UCSD-AML1 (cell line): ENCODE results near the gene GGT6.

ENCODE experiments used
- DNase-seq: peaks from one replicate; lab custom pipeline; 2025; ENCODE audit not compliant: unreplicated experiment; lab: John Stamatoyannopoulos, UW

Gene GGT6

DNA sequence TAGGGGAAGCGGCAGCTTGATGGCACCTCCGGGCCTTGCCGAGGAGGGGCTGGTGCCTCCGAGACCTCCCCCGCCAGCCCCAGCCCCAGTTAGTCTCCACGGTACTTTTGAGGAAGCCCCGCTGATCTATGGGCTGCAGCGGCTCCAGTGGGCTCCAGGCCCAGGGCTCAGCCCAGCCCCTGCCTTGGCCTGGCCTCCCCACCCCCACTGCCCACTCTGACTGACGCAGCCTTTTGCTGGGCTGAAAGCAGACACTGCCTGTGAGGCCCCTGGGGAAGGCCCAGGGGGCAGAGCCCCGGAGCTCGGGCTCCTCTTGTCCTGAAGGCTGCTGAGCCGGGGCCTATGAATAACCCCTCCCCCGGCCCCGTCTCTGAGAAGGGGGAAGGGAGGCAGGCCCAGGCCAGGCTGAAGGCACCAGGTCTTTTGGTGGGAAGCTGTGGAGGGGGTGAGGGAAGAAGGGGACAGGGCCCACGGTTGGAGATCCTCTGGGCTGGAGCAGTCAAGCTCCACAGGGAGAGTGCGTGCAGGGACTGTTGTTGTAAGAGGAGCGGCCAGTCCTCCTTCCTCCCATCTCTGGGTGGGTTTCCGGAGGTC, 16.4 kb upstream of the GGT6 start:
- no peak for DNase-seq

DNA sequence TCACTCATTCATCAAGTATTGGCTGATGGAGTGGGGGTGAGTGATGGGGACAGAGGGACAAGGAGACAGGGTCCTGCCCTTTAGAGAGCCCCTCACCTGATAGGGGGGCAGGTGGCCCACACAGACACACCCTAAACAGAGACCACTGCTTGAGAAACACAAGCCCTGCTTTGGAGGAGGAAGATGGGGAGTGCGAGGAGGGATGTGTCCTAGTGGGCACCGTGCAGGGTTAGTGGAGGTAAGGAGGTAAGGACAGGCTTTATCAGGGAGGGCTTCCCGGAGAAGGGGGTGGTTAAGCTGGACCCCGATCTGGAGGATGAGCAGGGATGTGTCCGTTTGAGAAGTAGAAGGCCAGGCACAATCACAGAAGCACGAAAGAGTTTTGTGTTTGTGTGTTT, 15.8 kb upstream of the GGT6 start:
- no peak for DNase-seq

DNA sequence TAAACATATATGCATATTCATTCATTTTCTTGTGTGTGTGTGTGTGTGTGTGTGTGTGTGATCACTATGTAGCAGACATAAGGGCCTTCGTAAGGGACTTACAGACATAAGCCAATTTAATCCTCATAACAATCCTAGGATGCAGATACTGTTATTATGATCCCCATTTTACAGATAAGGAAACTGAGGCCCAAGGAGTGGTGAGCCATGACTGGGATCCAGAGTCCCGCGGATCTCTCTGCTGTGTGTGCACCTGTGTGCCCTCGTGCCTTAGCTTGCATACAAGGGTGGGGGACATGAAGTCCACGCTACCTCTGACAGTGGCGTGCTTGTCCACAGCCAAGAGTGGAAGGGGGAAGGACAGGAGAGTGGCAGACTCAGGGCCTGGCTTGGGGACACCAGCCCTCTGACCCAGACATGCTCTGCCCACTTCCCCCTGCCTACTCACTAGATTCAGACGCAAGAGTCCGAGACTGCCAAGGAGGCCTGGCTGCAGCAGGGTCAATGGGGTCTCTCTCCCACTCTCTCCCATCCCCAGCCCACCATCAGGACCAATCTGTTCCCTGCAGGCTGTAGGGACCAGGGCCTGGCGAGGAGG, 14.2 kb upstream of the GGT6 start:
- no peak for DNase-seq

DNA sequence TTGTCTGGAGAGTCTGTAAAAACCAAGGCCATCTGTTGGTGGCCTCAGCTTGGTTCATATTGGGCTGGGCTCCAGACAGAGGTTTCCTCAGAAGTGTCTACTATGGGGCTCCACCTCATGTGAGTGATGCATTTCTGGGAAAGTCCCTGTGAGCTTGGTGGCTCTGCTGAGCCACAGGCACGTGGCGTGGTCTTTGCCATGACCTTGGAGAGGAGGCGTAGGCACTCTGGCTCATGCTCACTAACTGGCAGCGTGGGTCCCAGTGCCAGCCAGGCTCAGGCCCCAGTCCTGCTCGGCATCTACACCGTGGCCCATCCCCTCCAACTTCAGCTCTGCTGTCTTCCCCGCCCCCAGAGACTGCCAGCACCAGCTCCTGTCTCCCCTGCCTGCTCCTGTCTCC, 13.3 kb upstream of the GGT6 start:
- DNase-seq = no peak

DNA sequence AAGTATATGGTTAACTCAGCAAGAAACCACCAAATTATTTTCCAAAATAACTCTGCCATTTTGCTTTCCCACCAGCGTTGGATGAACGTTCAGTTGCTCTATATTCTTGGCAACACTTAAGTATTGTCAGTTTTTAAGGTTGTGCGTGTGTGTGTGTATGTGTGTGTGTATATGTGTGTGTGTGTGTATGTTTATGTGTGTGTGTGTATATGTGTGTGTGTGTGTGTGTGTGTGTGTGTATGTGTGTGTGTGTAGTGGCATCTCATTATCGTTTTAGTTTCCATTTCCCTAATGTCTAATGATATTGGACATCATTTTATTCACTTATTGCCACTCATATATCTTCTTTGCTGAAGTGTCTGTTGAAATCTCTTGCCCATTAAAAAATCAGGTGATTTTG, 12.7 kb upstream of the GGT6 start:
- no peak for DNase-seq

DNA sequence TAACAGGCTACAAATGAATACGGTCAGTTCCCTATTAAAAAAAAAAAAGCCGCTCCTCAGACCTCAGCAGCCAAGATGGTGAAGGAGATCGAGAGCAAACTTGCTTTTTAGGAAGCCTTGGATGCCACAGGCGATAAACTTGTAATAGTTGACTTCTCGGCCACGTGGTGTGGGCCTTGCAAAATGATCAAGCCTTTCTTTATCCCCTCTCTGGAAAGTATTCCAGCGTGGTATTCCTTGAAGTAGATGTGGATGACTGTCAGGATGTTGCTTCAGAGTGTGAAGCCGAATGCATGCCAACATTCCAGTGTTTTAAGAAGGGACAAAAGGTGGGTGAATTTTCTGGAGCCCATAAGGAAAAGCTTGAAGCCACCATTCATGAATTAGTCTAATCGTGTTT, 11.8 kb upstream of the GGT6 start:
- DNase-seq = no peak

DNA sequence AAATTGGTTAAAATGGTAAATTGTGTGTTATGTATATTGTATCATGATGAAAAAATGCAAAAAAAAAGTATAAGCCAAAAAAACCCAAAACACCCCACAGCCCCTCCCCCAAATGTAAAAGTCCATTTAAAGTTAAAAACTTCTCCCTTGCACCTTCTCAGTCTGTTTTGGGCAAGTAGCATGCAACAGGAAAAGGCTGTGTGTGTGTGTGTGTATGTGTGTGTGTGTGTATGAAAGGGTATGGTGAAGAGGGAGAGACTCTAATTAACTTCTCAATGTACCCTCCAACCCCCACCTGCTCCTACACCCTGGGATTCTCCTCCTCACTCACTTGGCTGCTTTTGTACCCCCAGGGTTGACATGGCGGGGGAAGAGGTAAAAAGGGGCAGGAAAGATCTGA, 9.2 kb upstream of the GGT6 start:
- DNase-seq = no peak

DNA sequence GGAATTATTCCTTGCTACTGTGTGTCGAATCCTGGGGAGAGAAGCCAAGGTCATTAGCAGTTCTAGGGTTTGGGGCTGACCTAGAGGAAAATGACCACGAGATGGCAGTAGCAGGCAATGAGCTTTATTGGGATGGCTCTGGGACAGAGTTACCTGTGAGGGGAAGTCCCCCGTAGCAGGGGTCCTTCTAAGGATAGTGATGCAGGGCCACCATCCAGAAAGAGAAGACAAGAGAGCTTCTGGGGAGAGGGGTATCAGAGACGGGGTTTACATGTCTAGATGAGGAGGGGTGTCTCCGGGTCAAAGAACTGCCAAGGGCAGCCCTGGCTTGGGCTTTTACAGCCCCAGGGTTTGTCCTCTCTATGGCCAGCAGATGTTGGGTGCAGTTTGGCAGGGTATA, 6.4 kb upstream of the GGT6 start:
- DNase-seq = peak; percentile 28

DNA sequence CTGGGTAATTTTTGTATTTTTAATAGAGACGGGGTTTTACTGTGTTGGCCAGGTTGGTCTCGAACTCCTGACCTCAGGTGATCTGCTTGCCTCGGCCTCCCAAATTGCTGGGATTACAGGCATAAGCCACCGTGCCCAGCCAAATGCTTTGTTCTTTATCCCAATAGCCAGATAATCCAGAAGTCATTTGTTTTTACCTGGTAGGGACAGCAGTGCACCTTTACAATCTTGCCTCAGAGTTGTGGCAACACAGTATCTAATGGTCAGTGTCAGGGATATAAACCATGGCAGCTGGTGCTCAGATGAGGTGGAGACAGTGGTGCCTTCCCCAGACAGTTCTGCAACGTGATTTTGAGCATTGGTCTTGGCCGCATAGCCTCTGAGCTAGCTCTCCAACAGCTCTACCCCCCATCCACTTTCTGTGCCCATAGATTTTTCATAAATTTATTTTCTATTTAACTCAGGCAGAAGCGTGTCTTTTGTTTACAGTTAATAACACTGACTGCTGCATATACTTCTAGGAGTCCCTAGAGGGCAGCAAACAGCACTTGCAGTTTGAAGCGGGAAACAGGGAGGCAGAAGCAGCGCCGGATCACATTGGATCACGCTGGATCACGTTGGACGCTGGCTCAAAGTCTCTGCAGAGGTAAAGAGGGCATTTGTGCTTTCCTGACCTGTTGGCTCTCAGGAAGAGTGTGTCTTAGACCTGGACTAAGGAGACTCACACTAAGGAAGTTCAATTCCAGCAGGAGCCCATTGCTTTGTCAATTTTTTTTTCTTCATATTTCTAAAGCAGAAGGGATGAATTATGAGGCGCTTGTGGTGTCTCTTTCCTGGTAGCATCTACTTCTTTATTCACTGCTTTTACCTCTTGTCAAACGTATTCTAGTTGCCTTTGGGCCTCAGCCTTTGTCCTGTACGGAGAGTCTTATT, 5.1 kb upstream of the GGT6 start:
- peak; percentile 52 for DNase-seq

DNA sequence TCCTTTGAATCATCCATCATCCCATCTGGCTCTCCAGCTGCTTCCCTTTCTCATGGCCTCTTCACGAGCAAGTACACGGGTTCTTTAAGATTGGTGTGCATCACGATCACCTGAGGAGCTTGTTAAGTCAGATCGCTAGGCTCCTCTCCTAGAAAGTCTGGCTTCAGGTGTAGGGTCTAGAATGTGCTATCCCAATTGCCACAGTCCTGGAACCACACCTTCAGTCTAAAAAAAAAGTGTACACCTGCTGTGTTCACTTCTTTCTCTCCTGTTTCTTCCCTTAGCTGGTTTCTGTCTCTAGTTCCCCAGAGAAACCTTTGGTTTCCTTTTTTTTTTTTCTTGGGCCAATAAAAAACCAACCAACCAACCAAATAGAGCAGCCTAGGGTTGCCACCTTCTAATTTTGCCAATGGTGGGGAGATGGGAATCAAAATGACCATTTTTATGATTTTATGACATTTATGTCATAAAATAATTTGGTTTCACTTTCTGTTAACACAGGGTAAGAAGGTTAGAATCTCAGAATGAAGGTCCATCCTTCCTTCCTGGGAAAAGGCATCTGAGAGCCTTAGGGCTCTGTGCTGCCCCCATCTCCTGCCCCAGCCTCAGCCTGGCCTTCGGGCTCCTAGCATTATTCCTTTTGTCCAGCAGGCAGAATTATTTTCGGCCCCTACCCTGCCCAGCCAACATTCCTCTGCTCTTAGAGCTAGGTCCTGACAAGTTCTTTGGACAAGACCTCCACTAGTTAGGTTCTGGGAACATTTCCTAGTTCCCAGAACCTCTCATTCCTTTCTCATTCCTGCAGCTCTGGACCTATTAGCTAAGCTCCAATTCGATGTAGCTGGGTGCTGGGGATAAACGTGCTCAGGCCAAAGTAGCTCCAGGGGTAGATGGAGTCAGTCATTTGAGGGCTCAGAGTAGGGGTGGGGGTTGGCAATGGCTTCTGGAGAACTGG, 1.9 kb upstream of the GGT6 start:
- DNase-seq = no peak

DNA sequence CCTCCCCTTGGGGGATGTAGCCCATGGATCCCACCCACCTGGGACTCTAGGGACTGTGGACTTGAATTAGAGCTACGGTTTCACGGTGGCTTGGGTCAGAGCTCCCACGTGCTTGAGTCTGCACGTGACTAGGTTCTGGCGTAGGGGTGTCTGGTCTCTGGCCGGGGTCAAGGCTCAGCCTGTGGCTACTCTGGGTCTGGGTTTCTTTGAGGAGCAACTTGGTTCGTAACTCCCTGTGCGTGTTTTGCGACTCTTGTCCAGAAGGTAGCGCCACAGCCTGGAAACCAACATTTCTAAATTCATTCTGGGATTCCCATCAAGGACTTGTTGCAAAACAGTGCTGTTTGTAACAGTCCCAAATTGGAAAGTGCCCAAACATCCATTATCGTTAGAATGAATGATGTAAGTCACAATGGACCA, 470 bp upstream of the GGT6 start:
- no peak for DNase-seq

DNA sequence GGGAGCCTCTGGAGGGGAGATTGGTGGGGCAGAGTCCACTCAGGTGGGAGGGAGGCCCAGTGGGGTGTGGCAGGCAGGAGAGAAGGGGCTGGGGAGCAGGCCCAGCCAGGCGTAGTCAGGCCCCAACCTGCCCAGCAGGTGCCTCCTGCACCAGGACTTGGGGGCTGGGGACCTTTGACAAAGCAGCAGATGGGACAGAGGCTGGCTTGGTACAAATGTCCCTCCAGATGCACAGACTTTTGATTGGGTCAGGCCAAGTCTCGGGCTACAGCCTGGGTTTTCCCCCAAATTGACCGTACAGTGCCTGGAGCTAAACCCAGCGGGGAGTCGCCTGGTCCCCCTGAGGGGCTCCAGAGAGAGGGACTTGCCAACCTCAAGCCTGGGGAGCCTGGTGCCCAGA, 411 bp downstream of the GGT6 start:
- no peak for DNase-seq

DNA sequence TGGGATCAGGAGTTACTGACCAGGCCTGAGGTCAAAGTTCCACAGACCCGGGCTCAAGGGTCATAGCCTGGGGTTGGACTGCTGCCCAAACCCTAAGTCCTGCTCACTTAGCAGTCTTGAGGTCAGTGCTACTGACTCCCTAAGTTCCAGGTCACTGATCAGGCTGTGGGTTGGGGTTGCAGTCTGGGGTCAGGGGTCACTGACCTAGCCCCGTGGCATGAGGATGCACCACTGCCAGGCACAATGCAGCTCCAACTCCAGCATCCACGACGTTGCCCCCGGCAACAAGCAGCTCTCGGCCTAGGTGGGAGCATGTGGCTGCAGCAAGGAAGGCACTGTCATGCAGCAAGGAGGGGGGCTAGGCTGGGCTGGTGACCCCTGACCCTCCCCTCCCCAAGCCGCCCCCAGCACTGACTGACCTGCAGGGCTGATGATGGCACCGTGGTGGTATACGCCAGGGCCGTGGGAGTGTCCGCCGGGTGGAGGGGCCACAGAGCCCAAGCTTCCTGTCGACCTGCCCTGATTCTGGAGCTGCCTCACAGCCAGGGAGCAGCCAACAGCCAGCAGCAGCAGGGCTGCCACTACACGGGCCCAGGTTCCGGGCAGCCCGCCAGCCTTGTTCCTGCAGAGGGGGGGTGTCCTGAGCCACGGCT, 1.1 kb downstream of the GGT6 start:
- DNase-seq = no peak

DNA sequence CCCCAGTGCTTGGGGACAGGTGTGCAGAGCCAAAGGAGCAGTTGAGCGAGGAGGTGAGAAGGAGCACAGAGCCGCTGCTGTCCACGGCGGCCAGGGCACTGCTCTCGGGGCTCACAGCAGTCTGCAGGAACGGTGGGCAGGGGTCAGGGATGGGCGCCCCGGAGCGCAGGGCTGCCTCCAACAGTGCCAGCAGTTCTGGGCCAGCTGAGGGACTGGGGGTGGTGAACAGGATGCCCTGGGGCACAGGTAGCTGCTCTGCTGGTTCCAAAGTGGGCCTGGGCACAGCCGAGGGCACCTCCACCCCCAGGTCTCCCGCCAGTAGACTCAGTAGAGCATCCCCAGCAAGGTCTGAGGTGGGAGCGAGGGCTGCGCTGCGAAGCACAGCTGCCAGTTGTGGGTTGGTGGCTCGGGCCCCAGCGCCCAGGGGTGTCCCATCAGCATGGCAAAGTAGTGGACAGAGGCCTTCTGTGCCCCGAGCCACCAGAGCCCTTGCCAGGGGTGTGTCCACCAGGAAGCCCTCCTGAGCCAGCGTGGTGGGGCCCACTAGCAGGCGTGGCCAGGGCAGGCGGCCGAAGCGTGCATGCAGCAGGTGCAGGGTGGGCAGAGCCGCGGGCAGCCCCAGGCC, 1.9 kb downstream of the GGT6 start:
- no peak for DNase-seq

DNA sequence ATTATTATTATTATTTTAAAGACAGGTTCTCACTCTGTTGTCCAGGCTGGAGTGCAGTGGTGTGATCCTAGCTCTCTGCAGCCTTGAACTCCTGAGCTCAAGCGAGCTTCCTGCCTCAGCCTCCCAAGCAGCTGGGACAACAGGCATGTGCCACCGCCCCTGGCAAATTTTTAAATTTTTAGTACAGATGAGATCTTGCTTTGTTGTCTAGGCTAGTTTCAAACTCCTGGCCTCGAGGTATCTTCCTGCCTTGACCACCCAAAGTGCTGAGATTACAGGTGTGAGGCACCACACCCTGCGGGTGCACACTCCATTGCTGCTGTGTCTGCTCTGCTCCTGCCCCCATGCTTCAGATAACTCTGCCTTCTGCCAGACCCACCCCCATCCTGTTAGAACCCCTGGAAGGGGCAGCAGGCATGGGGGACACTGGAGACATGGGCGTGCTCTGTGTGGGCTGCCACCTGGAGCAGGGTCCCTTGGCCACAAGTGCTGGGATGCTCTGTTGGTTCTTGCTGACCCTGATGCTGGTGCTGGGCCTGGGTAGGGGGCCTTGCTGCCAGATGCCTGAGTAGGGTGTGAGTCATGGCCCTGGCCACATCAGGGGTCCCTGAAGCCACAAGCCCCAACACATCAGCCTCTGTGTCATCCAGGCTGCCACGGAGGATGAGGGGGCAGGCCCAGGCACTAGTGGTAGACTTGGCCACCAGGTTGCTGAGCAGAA, 2.6 kb downstream of the GGT6 start:
- DNase-seq = no peak

DNA sequence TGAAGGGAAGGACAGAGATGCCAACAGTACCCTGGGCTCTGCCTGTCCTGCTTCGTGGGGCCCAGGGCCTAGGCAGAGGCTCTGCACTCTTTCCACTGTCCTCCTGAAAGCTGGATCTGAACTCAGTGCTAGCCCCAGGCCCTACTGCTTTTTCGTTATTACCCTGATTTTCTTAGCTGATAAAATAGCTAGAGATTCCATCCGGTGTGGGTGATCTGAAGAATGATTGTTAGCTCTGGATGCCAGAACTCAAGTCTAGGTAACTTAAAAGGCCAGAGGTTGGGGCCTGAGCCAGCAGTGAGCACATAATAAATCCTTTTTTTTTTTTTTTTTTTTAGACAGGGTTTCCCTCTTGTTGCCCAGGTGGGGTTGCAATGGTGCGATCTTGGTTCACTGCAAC, 3.4 kb downstream of the GGT6 start:
- DNase-seq = no peak

DNA sequence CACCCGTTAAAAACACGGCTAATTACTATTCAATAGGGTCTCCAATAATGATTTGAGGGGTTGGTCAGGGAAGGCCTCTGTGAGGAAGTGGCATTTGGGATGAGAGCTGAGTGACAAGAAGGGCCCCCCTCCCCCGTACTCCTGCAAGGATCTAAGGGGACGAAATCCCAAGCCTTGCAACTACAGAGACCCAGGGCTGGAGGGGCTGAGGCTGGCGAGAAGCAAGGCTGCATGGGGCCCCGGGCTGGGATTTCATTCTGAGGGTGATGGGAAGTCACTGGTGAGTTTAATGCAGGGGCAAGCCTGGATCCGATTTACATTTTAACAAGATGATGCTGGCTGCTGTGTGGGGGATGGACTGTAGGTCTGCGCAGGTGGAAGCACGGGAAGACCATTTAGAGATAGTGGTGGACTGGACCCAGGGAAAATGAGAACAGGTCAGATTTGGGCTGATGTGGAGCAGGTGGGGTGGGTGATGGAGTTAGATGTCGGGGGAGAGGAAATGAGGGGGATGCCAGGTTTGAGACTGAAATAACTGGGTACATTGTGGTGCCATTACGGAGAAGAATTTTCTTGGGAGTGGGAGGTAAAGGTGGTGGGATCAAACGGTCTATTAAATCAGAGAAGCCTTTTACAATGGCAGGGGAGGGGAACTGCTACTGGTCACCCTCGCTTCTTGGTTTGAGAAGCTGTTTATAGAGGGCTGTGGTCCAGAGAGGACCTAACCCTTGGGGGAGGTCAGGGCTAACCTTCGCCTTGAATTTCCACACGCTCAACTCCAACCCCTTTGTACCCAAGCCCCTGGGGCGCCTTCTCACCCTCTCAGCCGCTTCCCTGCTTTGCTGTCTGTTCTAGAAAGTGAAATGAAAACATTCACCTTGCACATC, 4.3 kb downstream of the GGT6 start:
- DNase-seq = no peak

DNA sequence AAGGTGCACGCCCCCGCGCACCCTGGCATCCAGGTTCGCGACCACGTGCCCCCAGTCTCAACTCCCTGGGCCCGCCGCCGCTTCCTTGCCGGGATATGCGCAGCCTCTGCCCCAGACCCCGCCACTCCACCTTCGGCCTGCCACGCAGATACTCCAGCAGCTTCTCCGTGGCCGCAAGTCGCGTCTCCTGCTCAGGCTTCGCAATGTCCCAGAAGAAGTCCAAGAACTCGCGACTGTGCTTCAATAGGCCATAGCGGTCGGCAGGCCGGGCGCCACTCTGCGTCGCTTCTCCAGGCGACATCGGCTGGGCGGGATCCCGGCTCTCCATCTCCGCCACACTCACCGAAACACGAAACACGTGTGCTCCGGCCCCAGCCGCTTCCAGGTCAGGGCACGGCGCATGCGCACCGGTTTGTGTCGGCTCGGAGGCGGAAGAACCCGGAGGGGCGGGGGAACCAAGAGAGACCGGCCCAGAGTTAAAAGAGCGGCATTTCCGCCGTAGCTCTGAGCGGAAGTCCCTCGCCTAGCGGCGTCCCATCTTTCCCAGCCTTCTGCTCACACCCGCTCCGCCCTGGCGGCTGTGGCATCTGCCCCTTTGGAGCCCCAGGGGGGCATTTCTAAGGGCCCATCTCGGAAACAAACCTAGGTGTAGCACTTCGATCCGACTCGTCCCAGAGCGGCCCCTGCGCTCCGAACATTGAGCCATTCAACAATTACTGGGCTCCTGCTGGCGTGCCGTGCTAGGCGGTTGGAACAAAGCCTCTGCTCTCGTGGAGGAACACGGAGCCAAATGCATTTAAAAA, 5.2 kb downstream of the GGT6 start, which contains the start of gene MYBBP1A:
Gene MYBBP1A, minus strand, starts transcription at position 388 of the 803 bp plus-strand sequence. Its CDS starts 60 bp downstream, at position 328.
- peak; percentile 97 for DNase-seq
